Measurements from ENCODE around the gene AUTS2. TPM values are rescaled to one million over a fixed set of nuclear protein-coding genes. Genes with fewer than 3 reads are reported as not detected.

The AUTS2 gene
- total RNA-seq, 1 experiment from 2014 or later = 4.6 TPM

- DNase-seq (ENCODE audit: low read depth) = no peak
These were observed 1009.0 kb downstream of the AUTS2 start for GRCh38 chr7:70607281-70607680.

GRCh38 chr7:70607759-70608158, 1009.5 kb downstream of the AUTS2 start:
- DNase-seq (ENCODE audit: low read depth) = no peak

- DNase-seq (ENCODE audit: low read depth) = peak; percentile 76
These were observed 1010.0 kb downstream of the AUTS2 start for GRCh38 chr7:70608229-70608628.

GRCh38 chr7:70612811-70613210, 1014.5 kb downstream of the AUTS2 start:
- DNase-seq (ENCODE audit: low read depth) = no peak

- peak; percentile 81 for DNase-seq (ENCODE audit: low read depth)
These were observed 1016.2 kb downstream of the AUTS2 start for GRCh38 chr7:70614237-70615045.

- no peak for DNase-seq (ENCODE audit: low read depth)
These were observed 1016.9 kb downstream of the AUTS2 start for GRCh38 chr7:70615066-70615606.

- DNase-seq (ENCODE audit: low read depth) = no peak
These were observed 1017.9 kb downstream of the AUTS2 start for GRCh38 chr7:70616211-70616610.

- DNase-seq (ENCODE audit: low read depth) = no peak
These were observed 1018.5 kb downstream of the AUTS2 start for GRCh38 chr7:70616821-70617220.

GRCh38 chr7:70618020-70618551, 1019.8 kb downstream of the AUTS2 start:
- no peak for DNase-seq (ENCODE audit: low read depth)

- no peak for DNase-seq (ENCODE audit: low read depth)
These were observed 1020.9 kb downstream of the AUTS2 start for GRCh38 chr7:70619130-70619529.

- no peak for DNase-seq (ENCODE audit: low read depth)
These were observed 1021.4 kb downstream of the AUTS2 start for GRCh38 chr7:70619659-70620058.

GRCh38 chr7:70620333-70621055, 1022.2 kb downstream of the AUTS2 start:
- no peak for DNase-seq (ENCODE audit: low read depth)

- DNase-seq (ENCODE audit: low read depth) = no peak
These were observed 1023.8 kb downstream of the AUTS2 start for GRCh38 chr7:70621954-70622600.

GRCh38 chr7:70622936-70623335, 1024.7 kb downstream of the AUTS2 start:
- no peak for DNase-seq (ENCODE audit: low read depth)

GRCh38 chr7:70624500-70625103, 1026.3 kb downstream of the AUTS2 start:
- DNase-seq (ENCODE audit: low read depth) = no peak

- no peak for DNase-seq (ENCODE audit: low read depth)
These were observed 1029.2 kb downstream of the AUTS2 start for GRCh38 chr7:70627461-70627860.

- DNase-seq (ENCODE audit: low read depth) = no peak
These were observed 1032.2 kb downstream of the AUTS2 start for GRCh38 chr7:70630440-70630817.

- no peak for DNase-seq (ENCODE audit: low read depth)
These were observed 1032.7 kb downstream of the AUTS2 start for GRCh38 chr7:70630818-70631457.

- DNase-seq (ENCODE audit: low read depth) = no peak
These were observed 1033.4 kb downstream of the AUTS2 start for GRCh38 chr7:70631718-70632117.

- no peak for DNase-seq (ENCODE audit: low read depth)
These were observed 1034.1 kb downstream of the AUTS2 start for GRCh38 chr7:70632400-70632799.

- no peak for DNase-seq (ENCODE audit: low read depth)
These were observed 1035.8 kb downstream of the AUTS2 start for GRCh38 chr7:70634071-70634470.

Data from HT1080 (cell line).